Measurements from ENCODE around the gene DUSP22.
"Not testable (repeated sequence)": the region's sequence is repeated elsewhere in the genome, so short reads cannot be mapped to it uniquely, and the experiment has no call there.

The DUSP22 gene

GRCh38 chr6:362231-362923, 70.1 kb downstream of the DUSP22 start:
- Mint-ChIP-seq H3K4me1 (peaks cover 3% of the 10 kb centered on the region), H3K4me3 (no peak overlapping the region), H3K27me3 (peaks cover 24% of the 10 kb centered on the region), H3K9me3 (peaks cover 13% of the 10 kb centered on the region), H3K36me3 (peaks cover 4% of the 10 kb centered on the region), H3K27ac (no peak overlapping the region)
- CTCF ChIA-PET, result interaction anchor here (0.7 to 1.5 kb wide), 3 partner anchors 10 to 195 kb away, joined by 3 read pairs; no protein-coding TSS in a partner anchor
- no peak for DNase-seq

- H3K4me3 Mint-ChIP-seq, result no peak overlapping the region
- peaks cover 14% of the 10 kb centered on the region for H3K9me3 Mint-ChIP-seq
- H3K27ac Mint-ChIP-seq, result no peak overlapping the region
- CTCF ChIA-PET, result interaction anchor here (0.7 to 1.5 kb wide), 2 partner anchors 11 to 195 kb away, joined by 3 read pairs; no protein-coding TSS in a partner anchor
- no peak for DNase-seq
- H3K4me1 Mint-ChIP-seq, result peaks cover 3% of the 10 kb centered on the region
- H3K36me3 Mint-ChIP-seq, result peaks cover 4% of the 10 kb centered on the region
- peaks cover 24% of the 10 kb centered on the region for H3K27me3 Mint-ChIP-seq
Measured at GRCh38 chr6:362924-363249, 70.6 kb downstream of the DUSP22 start.

GRCh38 chr6:363291-363690, 71.0 kb downstream of the DUSP22 start:
- CTCF ChIA-PET, result interaction anchor here (0.7 kb wide), 1 partner anchor 196 kb away, joined by 3 read pairs; no protein-coding TSS in a partner anchor
- peaks cover 3% of the 10 kb centered on the region for H3K4me1 Mint-ChIP-seq
- H3K27ac Mint-ChIP-seq, result no peak overlapping the region

GRCh38 chr6:363909-364308, 71.6 kb downstream of the DUSP22 start:
- DNase-seq, result no peak
- Mint-ChIP-seq H3K27ac (no peak overlapping the region), H3K27me3 (peaks cover 30% of the 10 kb centered on the region), H3K9me3 (peaks cover 14% of the 10 kb centered on the region), H3K36me3 (peaks cover 4% of the 10 kb centered on the region), H3K4me3 (no peak overlapping the region), H3K4me1 (no peaks in the 10 kb centered on the region)
- CTCF ChIA-PET, result no interaction called here

More at GRCh38 chr6:363291-363690, 71.0 kb downstream of the DUSP22 start:
- peaks cover 14% of the 10 kb centered on the region for H3K9me3 Mint-ChIP-seq
- DNase-seq, result no peak
- no peak overlapping the region for H3K4me3 Mint-ChIP-seq
- H3K27me3 Mint-ChIP-seq, result peaks cover 28% of the 10 kb centered on the region
- H3K36me3 Mint-ChIP-seq, result peaks cover 4% of the 10 kb centered on the region

GRCh38 chr6:364609-365540, 72.6 kb downstream of the DUSP22 start:
- DNase-seq, result no peak
- H3K9me3 Mint-ChIP-seq, result peaks cover 15% of the 10 kb centered on the region
- H3K27ac Mint-ChIP-seq, result no peak overlapping the region
- peaks cover 4% of the 10 kb centered on the region for H3K36me3 Mint-ChIP-seq
- no peaks in the 10 kb centered on the region for H3K4me1 Mint-ChIP-seq
- peaks cover 37% of the 10 kb centered on the region for H3K27me3 Mint-ChIP-seq
- CTCF ChIA-PET, result interaction anchor here (1.3 kb wide), 1 partner anchor 9 kb away, joined by 3 read pairs; no protein-coding TSS in a partner anchor
- no peak overlapping the region for H3K4me3 Mint-ChIP-seq

GRCh38 chr6:365835-366234, 73.5 kb downstream of the DUSP22 start:
- peaks cover 16% of the 10 kb centered on the region for H3K9me3 Mint-ChIP-seq
- no peaks in the 10 kb centered on the region for H3K4me1 Mint-ChIP-seq
- no peak for DNase-seq
- H3K27me3 Mint-ChIP-seq, result peaks cover 41% of the 10 kb centered on the region
- H3K27ac Mint-ChIP-seq, result no peak overlapping the region
- no peak overlapping the region for H3K4me3 Mint-ChIP-seq
- H3K36me3 Mint-ChIP-seq, result peaks cover 4% of the 10 kb centered on the region
- CTCF ChIA-PET, result interaction anchor here (1.3 kb wide), 1 partner anchor 10 kb away, joined by 3 read pairs; no protein-coding TSS in a partner anchor

- H3K4me3 Mint-ChIP-seq, result no peak overlapping the region
- H3K36me3 Mint-ChIP-seq, result peaks cover 4% of the 10 kb centered on the region
- H3K4me1 Mint-ChIP-seq, result no peaks in the 10 kb centered on the region
- peaks cover 41% of the 10 kb centered on the region for H3K27me3 Mint-ChIP-seq
- H3K27ac Mint-ChIP-seq, result no peak overlapping the region
- CTCF ChIA-PET, result no interaction called here
- no peak for DNase-seq
- H3K9me3 Mint-ChIP-seq, result peaks cover 17% of the 10 kb centered on the region
Measured at GRCh38 chr6:366389-367297, 74.4 kb downstream of the DUSP22 start.

GRCh38 chr6:367298-367794, 75.1 kb downstream of the DUSP22 start:
- no peak overlapping the region for H3K27ac Mint-ChIP-seq
- no peak for DNase-seq
- H3K4me3 Mint-ChIP-seq, result no peak overlapping the region
- CTCF ChIA-PET, result no interaction called here
- peaks cover 47% of the 10 kb centered on the region for H3K27me3 Mint-ChIP-seq
- no peaks in the 10 kb centered on the region for H3K4me1 Mint-ChIP-seq
- peaks cover 4% of the 10 kb centered on the region for H3K36me3 Mint-ChIP-seq
- H3K9me3 Mint-ChIP-seq, result peaks cover 17% of the 10 kb centered on the region

- Mint-ChIP-seq H3K27ac (no peak overlapping the region), H3K4me1 (peaks cover 3% of the 10 kb centered on the region), H3K27me3 (peaks cover 48% of the 10 kb centered on the region), H3K9me3 (peaks cover 13% of the 10 kb centered on the region), H3K4me3 (no peak overlapping the region), H3K36me3 (peaks cover 2% of the 10 kb centered on the region)
- no peak for DNase-seq
- CTCF ChIA-PET, result no interaction called here
Measured at GRCh38 chr6:367891-368630, 75.8 kb downstream of the DUSP22 start.

GRCh38 chr6:369559-370431, 77.5 kb downstream of the DUSP22 start:
- H3K4me1 Mint-ChIP-seq, result peaks cover 3% of the 10 kb centered on the region
- CTCF ChIA-PET, result no interaction called here
- H3K27ac Mint-ChIP-seq, result no peak overlapping the region
- peaks cover 62% of the 10 kb centered on the region for H3K27me3 Mint-ChIP-seq
- peaks cover 7% of the 10 kb centered on the region for H3K9me3 Mint-ChIP-seq
- no peak overlapping the region for H3K4me3 Mint-ChIP-seq
- DNase-seq, result no peak
- no peaks in the 10 kb centered on the region for H3K36me3 Mint-ChIP-seq

GRCh38 chr6:370555-370954, 78.3 kb downstream of the DUSP22 start:
- H3K9me3 Mint-ChIP-seq, result peaks cover 6% of the 10 kb centered on the region
- peaks cover 69% of the 10 kb centered on the region for H3K27me3 Mint-ChIP-seq
- no peak for DNase-seq
- no peak overlapping the region for H3K27ac Mint-ChIP-seq
- H3K4me3 Mint-ChIP-seq, result no peak overlapping the region
- CTCF ChIA-PET, result no interaction called here
- no peaks in the 10 kb centered on the region for H3K36me3 Mint-ChIP-seq
- peaks cover 3% of the 10 kb centered on the region for H3K4me1 Mint-ChIP-seq

- H3K4me1 Mint-ChIP-seq, CTCF ChIA-PET, DNase-seq, H3K36me3 Mint-ChIP-seq, H3K27ac Mint-ChIP-seq, H3K9me3 Mint-ChIP-seq, H3K4me3 Mint-ChIP-seq: not testable (repeated sequence)
- H3K27me3 Mint-ChIP-seq, result peaks cover 59% of the 10 kb centered on the region
Measured at GRCh38 chr6:371851-372250, 79.6 kb downstream of the DUSP22 start.
